Measurements from ENCODE around the gene RAB6B. TPM values are rescaled to one million over a fixed set of nuclear protein-coding genes. Genes with fewer than 3 reads are reported as not detected.

Gene RAB6B
- total RNA-seq, 4 donors from 2014 or later = 1.7 to 16.4 (median 3.4) TPM

- DNase-seq (ENCODE audit: low spot score) = no peak
- no peak for ATAC-seq (ENCODE audit: low FRiP score)
- TF ChIP-seq, protein P1, sequence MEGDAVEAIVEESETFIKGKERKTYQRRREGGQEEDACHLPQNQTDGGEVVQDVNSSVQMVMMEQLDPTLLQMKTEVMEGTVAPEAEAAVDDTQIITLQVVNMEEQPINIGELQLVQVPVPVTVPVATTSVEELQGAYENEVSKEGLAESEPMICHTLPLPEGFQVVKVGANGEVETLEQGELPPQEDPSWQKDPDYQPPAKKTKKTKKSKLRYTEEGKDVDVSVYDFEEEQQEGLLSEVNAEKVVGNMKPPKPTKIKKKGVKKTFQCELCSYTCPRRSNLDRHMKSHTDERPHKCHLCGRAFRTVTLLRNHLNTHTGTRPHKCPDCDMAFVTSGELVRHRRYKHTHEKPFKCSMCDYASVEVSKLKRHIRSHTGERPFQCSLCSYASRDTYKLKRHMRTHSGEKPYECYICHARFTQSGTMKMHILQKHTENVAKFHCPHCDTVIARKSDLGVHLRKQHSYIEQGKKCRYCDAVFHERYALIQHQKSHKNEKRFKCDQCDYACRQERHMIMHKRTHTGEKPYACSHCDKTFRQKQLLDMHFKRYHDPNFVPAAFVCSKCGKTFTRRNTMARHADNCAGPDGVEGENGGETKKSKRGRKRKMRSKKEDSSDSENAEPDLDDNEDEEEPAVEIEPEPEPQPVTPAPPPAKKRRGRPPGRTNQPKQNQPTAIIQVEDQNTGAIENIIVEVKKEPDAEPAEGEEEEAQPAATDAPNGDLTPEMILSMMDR (IDR thresholded peaks at IDR 0.05) = no peak
These were observed 6.2 kb upstream of the RAB6B start for GRCh38 chr3:133901847-133902246.

DNA sequence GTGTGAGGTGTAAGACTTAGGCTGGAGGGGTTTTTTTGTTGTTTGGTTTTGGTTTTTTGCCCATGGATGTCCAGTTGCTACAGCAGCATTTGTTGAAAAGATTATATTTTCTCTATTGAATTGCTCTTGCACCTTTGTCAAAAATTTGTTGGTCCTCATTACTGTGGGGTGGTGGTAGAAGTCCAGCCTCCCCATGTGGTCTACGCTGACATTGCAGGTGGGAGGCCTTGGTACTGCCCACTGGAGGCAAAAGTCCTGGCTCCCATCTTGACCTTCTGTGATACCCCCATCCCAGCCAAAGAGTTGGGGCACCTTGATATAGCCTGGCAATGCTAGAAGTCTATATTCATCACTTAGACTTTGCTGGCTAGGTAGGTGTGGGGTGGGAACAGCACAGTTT lies 5.4 kb upstream of the RAB6B start:
- TF ChIP-seq, protein P1 (IDR thresholded peaks at IDR 0.05) = no peak
- DNase-seq (ENCODE audit: low spot score) (no peak), ATAC-seq (ENCODE audit: low FRiP score) (no peak)

DNA sequence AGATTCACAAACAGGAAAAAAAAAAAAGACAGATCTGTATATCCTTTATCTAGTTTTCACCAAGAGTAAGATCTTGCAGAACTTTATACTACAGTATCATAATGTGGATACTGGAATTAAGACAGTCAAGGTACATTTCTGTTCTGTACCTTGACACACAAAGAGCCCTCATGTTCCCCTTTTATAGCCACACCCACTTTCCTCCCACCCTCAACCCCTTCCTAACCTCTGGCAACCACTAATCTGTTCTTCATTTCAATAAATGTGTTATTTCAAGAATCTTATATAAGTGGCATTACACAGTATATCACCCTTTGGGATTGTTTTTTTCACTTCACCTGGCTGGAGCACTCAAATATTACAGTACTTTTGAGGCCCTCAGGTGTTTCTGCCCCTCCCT lies 3.6 kb upstream of the RAB6B start:
- TF ChIP-seq, protein P1 (IDR thresholded peaks at IDR 0.05) = no peak

DNA sequence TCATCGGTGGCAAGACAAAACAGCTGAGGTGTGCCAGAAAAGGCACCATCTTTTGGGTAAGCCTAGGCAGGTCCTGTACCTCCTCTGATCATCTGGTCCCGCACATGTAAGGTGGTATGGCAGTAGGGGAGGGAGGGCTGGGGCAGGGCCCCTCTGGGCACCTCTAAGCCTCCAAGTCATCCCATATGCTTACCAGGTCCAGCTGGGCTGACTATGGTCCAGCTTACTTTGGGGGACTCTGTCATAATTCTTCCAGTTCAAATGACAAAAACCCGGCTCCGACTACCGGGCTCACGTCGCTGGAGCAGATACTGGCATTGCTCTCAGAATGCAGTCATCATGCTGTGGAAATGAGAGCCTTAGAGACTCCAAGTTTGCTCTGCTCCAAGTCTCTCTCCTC lies 1.9 kb upstream of the RAB6B start:
- DNase-seq (ENCODE audit: low spot score) (no peak), ATAC-seq (ENCODE audit: low FRiP score) (no peak)
- TF ChIP-seq, protein P1 (IDR thresholded peaks at IDR 0.05) = no peak

More for the DNA sequence above, 3.6 kb upstream of the RAB6B start:
- ATAC-seq (ENCODE audit: low FRiP score) = no peak
- no peak for DNase-seq (ENCODE audit: low spot score)

GRCh38 chr3:133896002-133896761 lies 500 bp upstream of the RAB6B start:
- ATAC-seq (ENCODE audit: low FRiP score) (no peak), DNase-seq (ENCODE audit: low spot score) (no peak)

GRCh38 chr3:133894353-133895207 lies 1.1 kb downstream of the RAB6B start:
- DNase-seq (ENCODE audit: low spot score) = no peak
- ATAC-seq (ENCODE audit: low FRiP score) = peak; percentile 34
- TF ChIP-seq, protein P1 (IDR thresholded peaks at IDR 0.05) = no peak

More at GRCh38 chr3:133896002-133896761, 500 bp upstream of the RAB6B start:
- TF ChIP-seq, protein P1 (IDR thresholded peaks at IDR 0.05) = no peak

All from omental fat pad (tissue), 4 donors.